Heart right ventricle (tissue), 16 donors: ENCODE measurements around the gene USP33. TPM values are rescaled to one million over a fixed set of nuclear protein-coding genes. Genes with fewer than 3 reads are reported as not detected.

Experiments
- ATAC-seq, 8 donors: fragments of 200-7000 bp; cut with Tn5 transposase; one replicate each; pipeline ENCODE4 v1.9.1; 2020; ENCODE audit warnings: mild to moderate bottlenecking in 8 of 8, moderate library complexity in 8 of 8, moderate number of reproducible peaks in 1 of 8
- DNase-seq, 2 donors: peaks; one replicate each; pipeline ENCODE4 v3.0.0-alpha.2; 2020
- H3K27ac ChIP-seq, 10 donors: fragments of 200-600 bp; sonication (generic) in 2 of 10; one replicate each; pipeline versions ENCODE4 v1.5.0 to v1.8.0; 2020 to 2022; ENCODE audit warnings: mild to moderate bottlenecking in 3 of 10
- H3K27me3 ChIP-seq, 7 donors: fragments of 200-600 bp; one replicate each; pipeline ENCODE4 v1.8.0; 2021 to 2022; ENCODE audit warnings: mild to moderate bottlenecking in 2 of 7
- H3K36me3 ChIP-seq, 9 donors: fragments of 200-600 bp; sonication (generic) in 1 of 9; one replicate each; pipeline versions ENCODE4 v1.5.0 to v1.8.0; 2020 to 2022; ENCODE audit warnings: mild to moderate bottlenecking in 2 of 9
- H3K4me1 ChIP-seq, 9 donors: fragments of 200-600 bp; sonication (generic) in 1 of 9; one replicate each; pipeline versions ENCODE4 v1.5.0 to v1.8.0; 2020 to 2022; ENCODE audit warnings: mild to moderate bottlenecking in 4 of 9
- H3K4me3 ChIP-seq, 10 donors: fragments of 200-600 bp; sonication (generic) in 2 of 10; one replicate each; pipeline versions ENCODE4 v1.5.0 to v1.8.0; 2020 to 2022; ENCODE audit warnings: mild to moderate bottlenecking in 7 of 10, moderate library complexity in 2 of 10
- H3K9me3 ChIP-seq, 11 donors: fragments of 200-600 bp in 10 of 11; sonication (generic) in 2 of 11; one replicate each; pipeline versions ENCODE4 v1.5.0 to v1.8.0; 2013 to 2022; ENCODE audit warnings: mild to moderate bottlenecking in 2 of 11, control low read depth in 1 of 11, moderate library complexity in 1 of 11
- CTCF ChIP-seq, 9 donors: fragments of 200-600 bp; sonication (generic) in 2 of 9; IDR thresholded peaks; one replicate each; pipeline versions ENCODE4 v1.5.0 to v1.8.0; 2021 to 2022; ENCODE audit warnings: antibody characterized with exemption in 9 of 9, mild to moderate bottlenecking in 5 of 9, moderate library complexity in 1 of 9
- WGBS, 2 donors: extraction: QIAGEN DNeasy Blood & Tissue Kit; methylation state at CpG; one replicate each; pipeline ENCODE4 v1.1.7; 2013; ENCODE audit warnings: inconsistent platforms in 1 of 2; 5-methylcytosine and 5-hydroxymethylcytosine counted together
- intact Hi-C, 10 donors: fragments of 100-400 bp; cut with DNase I; formaldehyde crosslinking; loops; one replicate each; pipeline versions ENCODE4 v1.11.1 to v1.14.2; 2022
- polyA plus RNA-seq, 2 donors: library from polyadenylated mRNA; stranded (reverse); fragments of 200-250 nt; gene quantifications; one replicate each; pipeline ENCODE4 v1.2.3, GENCODE V29; 2013
- total RNA-seq, 10 donors: library from RNA; stranded (reverse); fragmentation: NEBNext Ultra II Directional in 3 of 10; extraction: Animal tissue kit (Norgen Biotek cat#: 25700) in 3 of 10; gene quantifications; one replicate each; pipeline versions ENCODE4 v1.2.1 to v1.2.4, GENCODE V29; 2021 to 2023
- donor health status: Arrhythmogenic right ventricular cardiomyopathy.
- donor health status: ischemic (EF 13 %, LVEDD 7.1; RV severe dilation, severe dysfunction).
- donor health status: healthy with polysubstance abuse.
- donor health status: DM: no; HTN: yes; CAD: no.
- donor health status: DM: no; HTN: no; CAD: no.
- donor health status: ischemic (EF 25% LVEDD 6.9; RV normal size, moderate dysfunction).
- donor health status: ischemic (EF 25% LVEDD 5.7; RV mildly dilated, moderate dysfunction).
- donor health status: healthy.
- donor health status: DM: yes; HTN: yes; CAD: no.
- donor health status: Ischemic cardiomyopathy.
- donor health status: ischemic (EF 35%, LVEDD 5.7; RV mildly dilated, moderate dysfunction).
- donor health status: nonischemic (EF 11% LVEDD 7.7; RV severe dilation, severe dysfunction).
- donor health status: DM: yes; HTN: yes; CAD: no.
- donor health status: PGD.
- donor health status: ischemic (EF 29% LVEDD 5.4; RV normal size, mild dysfunction).
- donor health status: nonischemic (EF 23%, LVEDD 6.1; RV moderate dilation, normal function).

The USP33 gene
- total and polyA plus RNA-seq, 12 donors: 15.1 to 34.5 (median 27.7) TPM

- intact Hi-C loops: no loop called here
- no peaks in the 10 kb centered on the region for H3K27me3 ChIP-seq
- no peak overlapping the region for H3K4me3 ChIP-seq
These were observed 89.3 kb downstream of the USP33 start for GRCh38 chr1:77670330-77670729.

GRCh38 chr1:77668924-77669449 lies 90.7 kb downstream of the USP33 start:
- no peaks in the 10 kb centered on the region for H3K27me3 ChIP-seq
- no peaks in the 10 kb centered on the region for H3K9me3 ChIP-seq
- no peak for TF ChIP-seq CTCF (IDR thresholded peaks at IDR 0.05)
- peaks cover 0 to 79% (median 37%) of the 10 kb centered on the region in 9 donors for H3K4me1 ChIP-seq
- no peak for ATAC-seq
- H3K36me3 ChIP-seq: no peaks in the 10 kb centered on the region
- no peak for DNase-seq
- H3K27ac ChIP-seq: no peak overlapping the region
- H3K4me3 ChIP-seq: no peak overlapping the region
- WGBS, 2 donors: 14 to 20% methylated on average over 1 of the region's 1 CpG
- intact Hi-C loops: no loop called here

More at GRCh38 chr1:77670330-77670729, 89.3 kb downstream of the USP33 start:
- H3K27ac ChIP-seq: no peak overlapping the region
- no peak for DNase-seq
- H3K9me3 ChIP-seq: no peaks in the 10 kb centered on the region
- peaks cover 0 to 4% (median 0%) of the 10 kb centered on the region in 9 donors for H3K36me3 ChIP-seq
- TF ChIP-seq CTCF (IDR thresholded peaks at IDR 0.05): no peak
- no peak for ATAC-seq
- WGBS, 2 donors: 96 to 98% methylated on average over 7 of the region's 7 CpGs
- H3K4me1 ChIP-seq: peaks cover 0 to 81% (median 33%) of the 10 kb centered on the region in 9 donors

- intact Hi-C loops: no loop called here
- no peak overlapping the region for H3K4me3 ChIP-seq
- H3K9me3 ChIP-seq: no peaks in the 10 kb centered on the region
- ATAC-seq: no peak
- H3K27ac ChIP-seq: no peak overlapping the region
- DNase-seq: no peak
- TF ChIP-seq CTCF (IDR thresholded peaks at IDR 0.05): no peak
- H3K27me3 ChIP-seq: no peaks in the 10 kb centered on the region
- 55 to 62% methylated on average over 3 of the region's 3 CpGs for WGBS, 2 donors
- no peaks in the 10 kb centered on the region for H3K36me3 ChIP-seq
- peaks cover 0 to 44% (median 20%) of the 10 kb centered on the region in 9 donors for H3K4me1 ChIP-seq
These were observed 94.6 kb downstream of the USP33 start for GRCh38 chr1:77664939-77665516.

GRCh38 chr1:77661696-77662095 lies 98.0 kb downstream of the USP33 start:
- 88 to 91% methylated on average over 4 of the region's 4 CpGs for WGBS, 2 donors
- no peak for DNase-seq
- H3K4me1 ChIP-seq: peaks cover 0 to 28% (median 15%) of the 10 kb centered on the region in 9 donors
- no peaks in the 10 kb centered on the region for H3K27me3 ChIP-seq
- intact Hi-C loops: no loop called here
- no peaks in the 10 kb centered on the region for H3K9me3 ChIP-seq
- ATAC-seq: no peak
- no peak overlapping the region for H3K4me3 ChIP-seq
- no peak overlapping the region for H3K27ac ChIP-seq
- H3K36me3 ChIP-seq: no peaks in the 10 kb centered on the region
- no peak for TF ChIP-seq CTCF (IDR thresholded peaks at IDR 0.05)
